Activated T-cell treated with anti-CD3 and anti-CD28 coated beads, Interleukin-2, amount 50 U/mL, for 1 hour (primary cell): ENCODE results near the gene DNMT3L.
"Not testable (repeated sequence)": the region's sequence is repeated elsewhere in the genome, so short reads cannot be mapped to it uniquely, and the experiment has no call there.

ENCODE experiments used
- DNase-seq: peaks from one replicate; pipeline ENCODE4 v3.0.0-alpha.2; 2020

Gene DNMT3L

GRCh38 chr21:44261675-44262295 is at the start of gene DNMT3L:
Gene DNMT3L (minus strand): TSS chr21:44261897. CDS start chr21:44261259, 638 bp downstream.
- DNase-seq, result no peak

DNA sequence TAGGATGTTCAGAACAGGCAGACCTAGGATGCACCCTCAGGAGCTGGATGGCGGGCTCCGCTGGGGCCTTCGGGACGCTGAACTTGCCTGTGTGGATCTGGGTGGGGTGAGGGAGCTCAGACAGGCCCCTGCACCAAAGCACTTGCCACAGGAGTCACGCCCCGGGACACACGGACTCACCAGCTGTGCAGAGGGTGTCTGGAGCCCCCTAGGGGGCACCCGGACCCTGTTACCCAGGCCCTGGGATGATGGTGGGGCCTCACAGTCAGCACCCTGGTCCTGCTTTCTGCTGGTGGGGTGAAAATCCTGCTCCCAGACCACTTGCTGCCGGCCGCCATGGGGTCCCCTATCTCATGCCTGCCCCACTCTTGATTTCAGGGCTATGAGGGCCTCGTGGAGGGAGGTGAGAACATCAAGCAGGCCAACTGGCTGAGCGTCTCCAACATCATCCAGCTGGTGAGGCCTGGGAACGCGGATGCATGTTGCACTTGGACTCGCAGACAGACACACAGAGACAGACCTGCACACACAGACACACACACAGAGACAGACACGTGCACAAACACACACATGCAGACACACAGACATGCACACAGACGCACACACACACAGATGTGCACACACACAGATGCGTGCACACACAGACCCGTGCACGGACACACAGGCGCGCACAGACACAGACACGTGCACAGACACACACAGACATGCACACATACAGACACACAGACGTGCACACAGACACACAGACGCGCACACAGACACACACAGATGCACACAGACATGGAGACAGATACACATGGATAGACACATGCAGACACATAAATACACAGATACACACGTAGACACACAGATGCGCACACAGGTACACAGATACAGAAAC is 49.2 kb upstream of the DNMT3L start:
- no peak for DNase-seq

- no peak for DNase-seq
These were observed 45.4 kb upstream of the DNMT3L start for GRCh38 chr21:44306936-44307704.

- no peak for DNase-seq
These were observed 44.0 kb upstream of the DNMT3L start for GRCh38 chr21:44305691-44306090.

GRCh38 chr21:44304877-44305293 is 43.2 kb upstream of the DNMT3L start:
- DNase-seq, result peak; percentile 59

GRCh38 chr21:44304011-44304616 is 42.4 kb upstream of the DNMT3L start:
- no peak for DNase-seq

- DNase-seq, result no peak
These were observed 41.8 kb upstream of the DNMT3L start for GRCh38 chr21:44303490-44303981.

- DNase-seq, result not testable (repeated sequence)
These were observed 41.1 kb upstream of the DNMT3L start for GRCh38 chr21:44302573-44303401.

GRCh38 chr21:44301961-44302406 is 40.3 kb upstream of the DNMT3L start:
- no peak for DNase-seq

GRCh38 chr21:44301141-44301540 is 39.4 kb upstream of the DNMT3L start:
- DNase-seq, result no peak

DNA sequence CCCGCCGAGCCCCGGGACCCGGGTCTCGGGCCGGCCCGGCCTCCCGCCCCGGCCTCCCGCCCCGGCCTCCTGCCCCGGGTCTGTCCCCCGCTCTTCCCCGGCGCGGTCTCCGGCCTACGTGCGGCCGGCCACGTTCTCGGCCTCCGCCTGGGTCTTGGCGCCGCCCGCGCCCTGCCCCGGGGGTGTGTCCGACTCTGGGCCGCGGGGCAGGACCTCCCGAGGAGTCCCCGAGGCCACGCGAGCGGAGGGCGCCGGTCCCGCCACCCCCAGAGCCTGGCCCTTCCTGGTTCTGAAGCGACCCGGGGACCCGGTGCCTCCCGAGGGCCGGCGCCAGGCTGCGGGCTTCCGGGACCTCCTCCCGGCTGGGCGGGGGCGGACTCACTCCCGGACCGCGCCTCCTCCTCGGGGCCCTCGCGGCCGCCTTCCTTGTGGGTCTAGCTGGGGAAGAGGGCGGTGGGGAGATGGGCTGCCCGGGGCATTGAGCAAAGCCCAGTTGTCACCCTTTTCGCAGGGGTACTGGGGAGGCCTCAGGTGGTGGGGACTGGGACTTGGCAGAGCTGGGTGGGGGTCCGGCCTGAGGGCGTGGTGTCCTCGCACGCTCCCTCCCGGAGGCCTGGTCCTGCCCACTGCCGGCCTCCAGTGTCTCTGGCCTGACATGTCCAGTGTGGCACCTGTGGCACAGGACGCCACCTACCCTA is 38.7 kb upstream of the DNMT3L start:
- peak; percentile 69 for DNase-seq

DNA sequence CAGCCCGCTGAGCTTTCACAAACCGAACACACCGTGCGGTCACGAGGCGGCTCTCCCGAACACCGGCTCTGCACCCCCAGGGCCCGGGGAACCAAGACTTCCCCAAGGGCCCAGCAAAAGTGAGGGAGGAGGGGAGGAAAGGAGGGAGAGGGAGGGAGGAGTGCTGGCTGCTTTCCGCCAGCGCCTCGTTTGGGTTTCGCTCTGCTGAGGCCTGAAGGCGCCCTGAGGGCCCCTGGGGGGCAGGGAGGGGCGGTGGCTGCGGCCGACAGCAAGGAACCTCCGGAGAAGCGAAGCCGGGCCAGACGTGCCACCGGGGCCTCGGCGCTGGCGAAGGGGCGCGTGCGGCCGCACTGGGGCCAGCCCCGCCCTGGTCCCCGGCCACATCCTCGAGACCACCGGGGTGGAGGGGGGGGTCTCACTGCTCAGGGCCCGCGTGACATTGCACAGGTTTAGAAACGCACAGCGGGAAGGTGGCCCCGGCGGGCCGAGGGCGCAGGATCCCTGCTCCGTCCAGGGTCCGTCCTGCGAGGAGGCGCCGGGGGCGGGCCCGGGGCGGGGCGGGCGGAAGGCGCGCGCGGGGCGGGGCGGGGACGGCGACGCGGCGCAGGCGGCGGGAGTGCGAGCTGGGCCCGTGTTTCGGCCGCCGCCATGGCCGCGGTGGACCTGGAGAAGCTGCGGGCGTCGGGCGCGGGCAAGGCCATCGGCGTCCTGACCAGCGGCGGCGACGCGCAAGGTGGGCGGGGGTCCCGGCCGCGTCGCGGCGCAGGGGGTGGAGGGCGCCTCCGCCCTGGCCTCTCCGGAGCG is 38.0 kb upstream of the DNMT3L start, which contains the start of gene PFKL:
TSS of gene PFKL (plus strand) at position 596 of the 804 bp plus-strand sequence. CDS start at position 649, 53 bp downstream.
- peak; percentile 69 for DNase-seq

- DNase-seq, result no peak
These were observed 37.4 kb upstream of the DNMT3L start for GRCh38 chr21:44299085-44299457.

DNA sequence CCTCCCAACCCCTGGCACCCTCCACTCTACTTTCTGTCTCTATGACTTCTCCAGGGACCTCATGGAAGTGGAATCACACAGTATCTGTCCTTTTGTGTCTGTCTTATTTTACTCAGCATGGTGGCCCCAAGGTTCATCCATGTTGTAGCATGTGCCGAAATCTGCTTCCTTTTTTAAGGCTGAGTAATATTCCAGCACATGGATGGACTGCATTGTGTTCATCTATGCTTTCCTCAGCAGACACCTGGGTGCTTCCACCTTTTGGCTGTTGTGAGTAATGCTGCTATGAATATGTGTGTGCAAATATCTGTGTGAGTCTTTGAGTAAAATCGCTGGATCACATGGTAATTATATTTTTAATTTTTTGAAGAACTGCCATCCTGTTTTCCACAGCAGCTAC is 36.6 kb upstream of the DNMT3L start:
- no peak for DNase-seq

- peak; percentile 78 for DNase-seq
These were observed 36.0 kb upstream of the DNMT3L start for GRCh38 chr21:44297525-44298290.

- no peak for DNase-seq
These were observed 35.2 kb upstream of the DNMT3L start for GRCh38 chr21:44296916-44297315.

DNA sequence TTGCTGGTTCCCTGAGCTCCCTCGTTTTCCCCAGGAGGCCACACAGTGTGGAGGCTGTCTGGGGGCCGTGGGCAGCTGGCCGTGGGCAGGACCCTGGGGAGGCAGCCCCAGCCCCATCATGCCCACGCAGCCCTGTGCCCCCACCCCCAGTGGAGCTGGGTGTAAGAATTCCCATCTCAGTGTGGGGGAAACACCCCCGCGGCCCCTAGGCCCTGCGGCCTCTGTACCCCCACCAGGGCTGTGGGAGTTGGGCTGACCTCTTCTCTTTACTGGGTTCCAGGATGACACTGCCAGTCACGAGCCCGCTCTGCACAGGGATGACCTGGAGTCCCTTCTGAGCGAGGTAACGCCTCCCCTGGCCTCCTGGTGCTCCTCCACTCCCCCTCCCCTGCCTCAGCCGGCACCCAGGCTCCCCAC is 34.4 kb upstream of the DNMT3L start:
- no peak for DNase-seq

DNA sequence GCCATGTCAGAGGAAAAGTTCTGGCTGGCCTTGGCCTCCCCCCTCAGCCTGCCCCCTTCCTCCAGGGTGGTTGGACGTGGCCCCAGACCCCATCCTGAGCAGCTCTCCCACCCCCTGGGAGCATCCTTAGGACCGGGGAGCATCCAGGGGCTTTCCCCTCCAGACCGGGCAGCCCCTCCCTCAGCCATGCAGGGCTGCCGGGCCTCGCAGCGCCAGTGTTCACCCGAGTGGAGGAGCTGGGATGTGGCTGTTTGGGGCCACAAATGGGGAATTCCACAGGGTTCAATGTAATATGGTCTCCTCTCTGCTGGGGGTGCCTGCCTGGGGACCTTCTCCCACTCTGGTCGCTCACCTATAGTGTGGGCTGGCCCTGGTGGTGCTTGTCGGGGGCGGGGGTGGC is 33.9 kb upstream of the DNMT3L start:
- no peak for DNase-seq

- no peak for DNase-seq
These were observed 33.5 kb upstream of the DNMT3L start for GRCh38 chr21:44295163-44295573.
